Spinal cord (tissue), 10 donors: Measurements from ENCODE around the gene SLC5A6. TPM values are rescaled to one million over a fixed set of nuclear protein-coding genes. Genes with fewer than 3 reads are reported as not detected.

ENCODE experiments used
- DNase-seq, 6 donors: peaks; one replicate each; pipeline versions ENCODE4 v3.0.0 to v3.0.0-alpha.2; 2013 to 2015; ENCODE audit warnings: low spot score in 6 of 6, low read depth in 4 of 6
- H3K27ac ChIP-seq: one replicate; pipeline ENCODE4 v1.5.1; 2013; ENCODE audit warnings: low read depth, low read length, control low read depth
- H3K27me3 ChIP-seq: one replicate; pipeline ENCODE4 v1.6.1; 2013; ENCODE audit warnings: low read length; ENCODE audit not compliant: control insufficient read depth, insufficient read depth
- H3K36me3 ChIP-seq: one replicate; pipeline ENCODE4 v1.6.1; 2013; ENCODE audit warnings: low read length; ENCODE audit not compliant: control insufficient read depth, insufficient read depth
- H3K4me1 ChIP-seq: one replicate; pipeline ENCODE4 v1.6.1; 2013; ENCODE audit warnings: low read length; ENCODE audit not compliant: control insufficient read depth, insufficient read depth
- H3K4me3 ChIP-seq: one replicate; pipeline ENCODE4 v1.5.1; 2013; ENCODE audit warnings: low read depth, low read length, control low read depth
- H3K9me3 ChIP-seq: one replicate; pipeline ENCODE4 v1.6.1; 2013; ENCODE audit warnings: low read length; ENCODE audit not compliant: control insufficient read depth, insufficient read depth
- WGBS: methylation state at CpG from one replicate; pipeline ENCODE4 v1.1.5; 2013; ENCODE audit warnings: missing lambda C conversion rate; ENCODE audit not compliant: insufficient coverage; 5-methylcytosine and 5-hydroxymethylcytosine counted together
- polyA plus RNA-seq, 2 donors: library from polyadenylated mRNA; unstranded; fragments of 120-200 nt; gene quantifications; one replicate each; pipeline ENCODE4 v1.2.1, GENCODE V29; 2013; ENCODE audit not compliant: insufficient read length in 2 of 2
- total RNA-seq, 2 donors: library from RNA; depleted of rRNA in 1 of 2; stranded (reverse); fragments of 120-200 nt in 1 of 2; fragments of >200 nt in 1 of 2; gene quantifications; one replicate each; pipeline versions ENCODE4 v1.2.3 to v1.2.4, GENCODE V29; 2013 to 2014
- donor health status: healthy.

SLC5A6 gene
- total and polyA plus RNA-seq, 4 donors, result 41.4 to 68.6 (median 59.3) TPM

GRCh38 chr2:27221166-27221565 lies 9.1 kb upstream of the SLC5A6 start:
- 100% methylated on average over 2 of the region's 3 CpGs for WGBS
- Histone ChIP-seq H3K4me1 (peaks cover 11% of the 10 kb centered on the region), H3K9me3 (no peaks in the 10 kb centered on the region), H3K27me3 (no peaks in the 10 kb centered on the region), H3K4me3 (no peak overlapping the region), H3K27ac (no peak overlapping the region), H3K36me3 (peaks cover 60% of the 10 kb centered on the region)
- DNase-seq, result no peak

- Histone ChIP-seq H3K27me3 (no peaks in the 10 kb centered on the region), H3K27ac (no peak overlapping the region), H3K4me1 (peaks cover 11% of the 10 kb centered on the region), H3K36me3 (peaks cover 49% of the 10 kb centered on the region), H3K9me3 (no peaks in the 10 kb centered on the region), H3K4me3 (no peak overlapping the region)
- no peak for DNase-seq
- 100% methylated on average over 1 of the region's 7 CpGs for WGBS
These were observed 8.0 kb upstream of the SLC5A6 start for GRCh38 chr2:27220091-27220490.

GRCh38 chr2:27219091-27219490 lies 7.0 kb upstream of the SLC5A6 start:
- H3K27me3 ChIP-seq, result no peaks in the 10 kb centered on the region
- DNase-seq, result no peak
- H3K4me3 ChIP-seq, result no peak overlapping the region
- H3K27ac ChIP-seq, result no peak overlapping the region
- peaks cover 11% of the 10 kb centered on the region for H3K4me1 ChIP-seq
- peaks cover 39% of the 10 kb centered on the region for H3K36me3 ChIP-seq
- no CpG with 5 or more reads among the region's 2 CpGs for WGBS
- H3K9me3 ChIP-seq, result no peaks in the 10 kb centered on the region

GRCh38 chr2:27218614-27219013 lies 6.5 kb upstream of the SLC5A6 start:
- Histone ChIP-seq H3K36me3 (peaks cover 35% of the 10 kb centered on the region), H3K4me3 (no peak overlapping the region), H3K27ac (no peak overlapping the region), H3K27me3 (no peaks in the 10 kb centered on the region), H3K4me1 (peaks cover 11% of the 10 kb centered on the region), H3K9me3 (no peaks in the 10 kb centered on the region)
- no CpG with 5 or more reads among the region's 4 CpGs for WGBS
- no peak for DNase-seq

GRCh38 chr2:27217173-27218121 lies 5.4 kb upstream of the SLC5A6 start, which contains the start of gene CAD:
TSS of gene CAD (plus strand) at chr2:27217369. CDS start at chr2:27217552, 183 bp downstream.
- Histone ChIP-seq H3K4me3 (peak within 1 kb of the TSS; percentile 83), H3K4me1 (peaks cover 16% of the 10 kb centered on the region), H3K9me3 (no peaks in the 10 kb centered on the region), H3K36me3 (peaks cover 23% of the 10 kb centered on the region), H3K27me3 (no peaks in the 10 kb centered on the region), H3K27ac (peak within 1 kb of the TSS; percentile 79)
- under 1% methylated on average over 69 of the region's 72 CpGs for WGBS
- peak; percentile 57 to 95 (median 76) for DNase-seq

GRCh38 chr2:27216416-27217137 lies 4.5 kb upstream of the SLC5A6 start:
- Histone ChIP-seq H3K27me3 (no peaks in the 10 kb centered on the region), H3K27ac (peak overlapping the region; percentile 17), H3K9me3 (no peaks in the 10 kb centered on the region), H3K4me3 (peak overlapping the region; percentile 83), H3K36me3 (peaks cover 17% of the 10 kb centered on the region), H3K4me1 (peaks cover 16% of the 10 kb centered on the region)
- DNase-seq, result no peak
- 91% methylated on average over 9 of the region's 13 CpGs for WGBS

DNA sequence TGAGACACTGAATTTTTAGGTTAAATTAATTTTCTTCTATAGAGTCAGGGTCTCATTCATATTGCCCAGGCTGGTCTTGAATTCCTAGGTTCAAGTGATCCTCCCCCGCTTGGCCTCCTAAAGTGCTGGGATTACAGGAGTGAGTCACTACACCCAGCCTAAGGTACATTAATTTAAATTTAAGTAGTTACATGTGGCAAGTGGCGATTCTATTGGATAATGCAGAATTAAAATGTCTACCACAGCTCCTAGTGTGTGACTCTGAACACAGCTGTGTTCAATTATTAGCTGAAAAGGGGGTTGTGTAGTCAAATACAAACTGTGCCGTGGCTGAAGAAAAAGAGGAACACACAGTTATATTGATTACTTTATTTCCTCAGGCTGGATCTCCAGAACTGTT lies 2.9 kb upstream of the SLC5A6 start:
- Histone ChIP-seq H3K27ac (no peak overlapping the region), H3K36me3 (peaks cover 7% of the 10 kb centered on the region), H3K27me3 (no peaks in the 10 kb centered on the region), H3K9me3 (no peaks in the 10 kb centered on the region), H3K4me1 (peaks cover 23% of the 10 kb centered on the region), H3K4me3 (no peak overlapping the region)
- WGBS, result no CpG with 5 or more reads among the region's 3 CpGs
- no peak for DNase-seq

DNA sequence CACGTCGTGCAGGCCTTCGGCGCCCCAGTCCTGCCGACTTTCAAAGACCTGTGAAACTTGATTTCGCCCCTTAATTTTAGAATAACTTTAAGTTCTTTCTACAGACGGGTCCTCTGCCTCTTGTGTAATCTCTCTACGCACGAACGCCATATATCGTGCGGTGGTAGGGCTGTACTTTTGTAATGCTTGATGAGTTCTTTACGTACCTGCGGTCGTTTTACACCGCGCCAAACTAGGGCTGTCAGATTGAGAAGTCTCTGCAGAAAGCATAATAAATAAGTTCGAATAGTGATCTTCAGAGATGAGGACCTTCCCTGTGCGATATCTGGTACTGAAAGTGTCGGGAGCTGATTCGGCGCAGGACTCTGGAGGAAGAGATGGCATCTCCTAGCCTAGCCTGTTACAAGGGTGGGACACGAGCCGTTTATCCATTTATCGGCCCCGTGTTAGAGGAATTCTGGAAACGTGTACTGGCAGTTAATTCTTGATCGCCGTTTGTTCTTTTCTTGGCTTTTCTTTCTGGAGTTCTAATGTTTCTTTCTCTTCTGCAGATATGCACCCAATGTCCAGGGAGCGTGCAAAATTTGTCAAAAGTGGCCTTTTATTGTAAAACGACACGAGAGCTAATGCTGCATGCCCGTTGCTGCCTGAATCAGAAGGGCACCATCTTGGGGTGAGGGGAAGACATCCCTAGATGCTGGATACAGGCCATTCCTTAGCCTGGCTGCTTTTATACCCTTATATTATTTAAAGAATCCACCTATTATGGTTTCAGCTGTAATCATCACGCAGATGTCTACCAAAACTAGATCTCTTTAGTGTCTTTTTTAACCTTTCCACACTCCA lies 781 bp upstream of the SLC5A6 start:
- Histone ChIP-seq H3K27ac (peak overlapping the region; percentile 95), H3K4me1 (peaks cover 23% of the 10 kb centered on the region), H3K27me3 (no peaks in the 10 kb centered on the region), H3K9me3 (no peaks in the 10 kb centered on the region), H3K4me3 (peak overlapping the region; percentile 86), H3K36me3 (peaks cover 9% of the 10 kb centered on the region)
- WGBS, result 5% methylated on average over 30 of the region's 34 CpGs
- peak in 1 of 6 donors; percentile 61 for DNase-seq
